Measurements from ENCODE around the gene C10orf90.

GRCh38 chr10:126705951-126706565, 35.6 kb upstream of the C10orf90 start:
- no peak for TF ChIP-seq CTCF (IDR thresholded peaks at IDR 0.05)
- no peak for TF ChIP-seq POLR2A (IDR thresholded peaks at IDR 0.05)
